Cortex of kidney (tissue), 1 donor: ENCODE results near the gene SAFB.
"Not testable (repeated sequence)": the region's sequence is repeated elsewhere in the genome, so short reads cannot be mapped to it uniquely, and the experiment has no call there.

Experiments
- DNase-seq: peaks from one replicate; lab custom pipeline; 2025; lab: John Stamatoyannopoulos, UW

The SAFB gene

DNA sequence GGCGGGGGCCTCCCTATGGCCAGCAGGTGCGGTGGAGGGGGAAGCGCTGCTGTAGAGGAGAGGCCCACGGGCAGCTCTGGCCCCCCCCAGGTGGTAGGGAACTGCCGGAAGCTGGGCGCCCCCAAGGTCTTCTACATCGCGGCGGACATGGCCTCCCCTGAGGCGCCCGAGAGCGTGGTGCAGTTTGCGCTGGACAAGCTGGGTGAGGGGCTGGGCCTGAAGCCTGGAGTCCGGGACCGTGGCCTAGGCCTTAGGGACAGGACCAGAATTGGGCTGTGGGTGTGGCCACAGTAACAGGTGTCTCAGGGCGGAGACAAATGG is 63.4 kb downstream of the SAFB start:
- no peak for DNase-seq

DNA sequence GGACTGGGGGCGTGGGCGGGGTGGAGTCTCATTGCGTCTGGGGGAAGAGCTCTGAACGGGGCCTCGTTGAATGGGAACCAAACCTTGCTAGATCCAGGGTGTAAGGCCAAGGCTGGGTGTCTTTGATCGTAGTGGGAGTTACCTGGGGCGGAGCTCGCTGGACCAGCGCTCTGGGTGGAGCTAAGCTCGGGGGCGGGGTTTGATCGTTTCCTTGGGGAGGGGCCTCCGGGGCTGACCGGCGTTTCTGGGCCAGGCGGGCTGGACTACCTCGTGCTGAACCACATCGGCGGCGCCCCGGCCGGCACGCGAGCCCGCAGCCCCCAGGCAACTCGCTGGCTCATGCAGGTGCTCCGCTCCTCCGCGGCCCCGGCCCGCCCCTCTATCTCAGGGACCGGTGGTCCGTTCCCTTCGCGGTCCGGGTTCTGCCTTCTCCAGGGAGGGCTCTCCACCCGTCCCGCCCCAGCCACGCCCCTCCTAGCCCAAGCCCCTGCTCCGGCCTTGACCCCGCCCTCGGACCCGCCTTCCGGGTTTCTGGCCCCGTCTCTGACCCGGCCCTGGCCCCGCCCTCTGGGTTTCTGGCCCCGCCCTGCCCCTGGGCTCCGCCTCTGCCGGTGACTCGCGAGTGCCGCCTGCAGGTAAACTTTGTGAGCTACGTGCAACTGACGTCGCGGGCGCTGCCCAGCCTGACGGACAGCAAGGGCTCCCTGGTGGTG is 63.9 kb downstream of the SAFB start:
- DNase-seq, result no peak

DNA sequence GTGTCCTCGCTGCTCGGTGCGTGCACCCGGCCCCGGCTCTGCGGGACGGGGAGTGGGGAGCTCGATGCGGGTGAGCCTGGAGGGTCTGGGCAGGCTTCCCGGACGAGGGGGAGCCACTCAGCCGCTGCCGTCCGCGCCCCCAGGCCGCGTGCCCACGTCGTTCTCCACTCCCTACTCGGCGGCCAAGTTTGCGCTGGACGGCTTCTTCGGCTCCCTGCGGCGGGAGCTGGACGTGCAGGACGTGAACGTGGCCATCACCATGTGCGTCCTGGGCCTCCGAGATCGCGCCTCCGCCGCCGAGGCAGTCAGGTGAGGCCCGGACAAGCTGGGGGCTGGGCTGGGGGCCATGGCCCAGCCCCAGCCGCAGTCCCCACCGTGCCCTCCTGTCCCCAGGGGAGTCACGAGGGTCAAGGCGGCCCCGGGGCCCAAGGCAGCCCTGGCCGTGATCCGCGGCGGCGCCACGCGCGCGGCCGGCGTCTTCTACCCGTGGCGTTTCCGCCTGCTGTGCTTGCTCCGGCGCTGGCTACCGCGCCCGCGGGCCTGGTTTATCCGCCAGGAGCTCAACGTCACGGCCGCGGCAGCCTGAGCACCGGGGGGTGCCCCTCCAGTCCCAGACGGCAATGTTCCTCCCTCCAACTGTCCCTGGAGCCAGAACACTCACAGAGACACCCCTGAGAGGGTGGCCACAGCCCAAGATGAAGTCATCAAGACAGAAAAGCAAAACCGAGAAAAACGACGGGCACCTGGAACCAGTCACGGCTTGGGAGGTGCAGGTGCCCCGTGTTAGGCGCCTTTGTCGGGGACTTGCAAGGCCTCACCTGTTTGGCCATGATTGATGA is 64.7 kb downstream of the SAFB start:
- no peak for DNase-seq

DNA sequence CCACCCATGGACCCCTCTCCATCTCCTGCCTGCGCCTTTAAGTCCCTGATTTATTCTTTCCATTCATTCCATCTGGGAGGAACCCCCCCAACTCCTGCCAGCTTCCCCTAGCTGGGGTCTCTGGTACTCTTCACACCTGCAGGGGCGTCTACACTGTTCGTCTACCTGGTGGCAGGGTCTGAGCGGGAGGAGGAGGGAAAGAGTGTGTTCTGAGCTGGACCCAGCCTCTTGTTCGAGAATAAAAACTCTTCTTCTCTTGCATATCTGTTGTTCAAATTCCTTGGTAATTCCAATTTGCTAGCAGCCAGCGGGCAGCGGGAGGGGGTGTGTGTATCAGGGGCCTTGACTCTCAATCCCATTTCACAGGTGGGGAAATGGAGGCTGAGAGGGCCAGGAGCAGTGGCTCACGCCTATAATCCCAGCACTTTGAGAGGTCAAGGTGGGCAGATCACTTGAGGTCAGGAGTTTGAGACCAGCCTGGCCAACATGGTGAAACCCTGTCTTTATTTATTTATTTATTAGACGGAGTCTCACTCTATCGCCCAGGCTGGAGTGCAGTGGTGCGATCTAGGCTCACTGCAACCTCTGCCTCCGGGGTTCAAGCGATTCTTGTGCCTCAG is 65.5 kb downstream of the SAFB start:
- DNase-seq, result not testable (repeated sequence)

DNA sequence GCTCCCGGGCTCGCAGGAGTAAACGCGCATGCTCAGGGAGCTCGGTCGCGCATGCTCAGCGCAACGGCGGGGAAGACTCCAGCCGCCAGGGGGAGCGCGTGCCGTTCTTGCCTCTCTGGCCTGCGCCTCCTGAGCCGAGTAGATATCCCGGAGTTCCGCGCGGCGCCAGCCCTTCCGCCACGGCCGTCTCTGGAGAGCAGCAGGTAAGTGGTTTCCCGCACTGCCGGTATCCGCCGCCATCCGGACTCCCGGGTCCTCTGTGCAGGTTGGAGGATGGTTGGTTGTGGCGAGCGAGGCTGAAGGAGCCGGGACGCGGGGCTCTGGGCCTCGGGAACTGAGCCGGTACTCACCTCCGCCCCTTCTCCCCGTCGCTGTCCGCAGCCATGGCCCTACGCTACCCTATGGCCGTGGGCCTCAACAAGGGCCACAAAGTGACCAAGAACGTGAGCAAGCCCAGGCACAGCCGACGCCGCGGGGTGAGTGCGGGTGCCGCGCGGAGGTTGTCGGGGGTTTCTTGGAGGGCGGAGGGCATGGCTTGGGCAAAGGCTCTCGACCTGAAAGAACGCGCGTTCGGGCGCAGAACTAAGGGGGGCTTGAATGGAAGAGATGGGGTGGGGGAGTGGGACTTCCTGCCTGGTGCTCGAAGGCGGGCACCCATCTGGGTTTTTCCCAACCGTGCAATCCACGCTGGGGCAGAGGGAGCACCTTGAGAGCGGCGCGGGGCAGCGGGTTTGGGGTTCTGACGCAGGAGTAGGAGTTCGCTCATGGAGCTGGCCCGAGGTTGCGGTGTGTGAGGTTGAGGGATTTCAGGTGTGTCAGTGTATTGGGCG is 67.5 kb downstream of the SAFB start, which contains the start of gene RPL36:
TSS of gene RPL36 (plus strand) at position 171 of the 830 bp plus-strand sequence. CDS start at position 384, 213 bp downstream.
- DNase-seq, result peak; percentile 83

DNA sequence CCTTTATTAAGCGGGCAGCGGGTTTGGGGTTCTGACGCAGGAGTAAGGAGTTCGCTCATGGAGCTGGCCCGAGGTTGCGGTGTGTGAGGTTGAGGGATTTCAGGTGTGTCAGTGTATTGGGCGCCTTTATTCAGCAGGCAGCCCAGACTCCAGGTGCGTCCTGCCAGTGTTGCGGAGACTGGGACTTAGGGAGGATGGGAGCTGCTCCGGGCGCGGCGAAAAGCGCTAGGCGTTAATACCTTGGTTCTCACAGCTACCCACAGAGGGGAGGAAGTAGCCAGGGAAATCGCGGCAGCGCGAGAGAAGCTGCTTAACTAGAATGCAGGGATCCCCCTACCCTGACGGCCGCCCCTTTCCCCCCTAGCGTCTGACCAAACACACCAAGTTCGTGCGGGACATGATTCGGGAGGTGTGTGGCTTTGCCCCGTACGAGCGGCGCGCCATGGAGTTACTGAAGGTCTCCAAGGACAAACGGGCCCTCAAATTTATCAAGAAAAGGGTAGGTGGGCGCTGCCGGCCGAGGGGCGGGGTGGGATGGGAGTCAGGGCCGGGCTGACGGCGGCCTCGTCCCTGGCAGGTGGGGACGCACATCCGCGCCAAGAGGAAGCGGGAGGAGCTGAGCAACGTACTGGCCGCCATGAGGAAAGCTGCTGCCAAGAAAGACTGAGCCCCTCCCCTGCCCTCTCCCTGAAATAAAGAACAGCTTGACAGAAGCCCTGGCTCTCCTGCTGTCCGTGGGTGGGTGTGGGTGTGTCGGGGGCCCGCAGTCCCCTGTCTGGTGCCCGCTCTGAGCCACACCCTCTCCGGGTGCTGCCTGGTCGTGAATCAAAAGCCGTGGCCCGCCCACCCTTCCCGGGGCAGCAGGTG is 68.3 kb downstream of the SAFB start:
- DNase-seq, result no peak

DNA sequence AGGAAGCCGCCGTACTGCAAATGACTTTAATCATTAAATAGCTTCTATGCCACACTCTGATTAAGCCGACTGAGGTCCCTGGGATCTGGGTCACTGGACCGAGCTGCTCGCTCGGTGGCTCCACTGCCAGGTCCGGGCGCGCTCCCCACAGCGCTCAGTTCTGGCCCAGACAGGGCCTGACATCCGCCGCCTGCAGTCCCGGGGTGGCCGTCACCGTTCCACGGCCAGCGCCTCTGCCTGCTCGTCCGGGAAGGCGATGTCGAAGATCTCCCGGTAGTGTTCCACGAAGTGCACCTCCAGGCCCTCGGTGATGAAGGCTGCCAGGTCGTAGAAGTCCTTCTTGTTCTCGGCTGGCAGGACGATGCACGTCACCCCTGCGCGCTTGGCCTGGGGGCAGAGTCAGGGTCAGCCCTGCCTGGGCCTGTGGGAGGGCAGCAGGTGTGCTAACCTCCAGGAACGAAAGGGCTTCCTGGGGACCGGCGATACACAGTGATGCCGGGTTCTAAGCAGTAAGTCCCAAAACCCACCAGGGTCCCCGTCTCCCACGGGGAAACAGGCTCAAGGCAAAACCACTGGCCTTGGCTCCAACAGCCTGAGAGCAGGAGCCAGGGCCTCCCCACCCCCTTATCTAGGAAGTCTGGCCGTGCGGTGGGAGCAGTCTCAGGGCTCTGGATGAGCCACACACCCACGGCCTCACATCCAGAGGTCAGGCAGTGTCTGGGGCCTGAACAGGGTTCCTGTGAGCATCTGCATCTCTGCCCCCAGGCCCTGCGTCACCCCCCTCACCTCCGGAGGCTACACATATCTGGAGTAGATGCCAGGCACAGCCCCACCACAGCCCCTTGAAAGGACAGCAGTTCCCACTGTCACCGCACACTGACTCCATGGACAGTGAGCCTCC is 69.2 kb downstream of the SAFB start:
- DNase-seq, result no peak

DNA sequence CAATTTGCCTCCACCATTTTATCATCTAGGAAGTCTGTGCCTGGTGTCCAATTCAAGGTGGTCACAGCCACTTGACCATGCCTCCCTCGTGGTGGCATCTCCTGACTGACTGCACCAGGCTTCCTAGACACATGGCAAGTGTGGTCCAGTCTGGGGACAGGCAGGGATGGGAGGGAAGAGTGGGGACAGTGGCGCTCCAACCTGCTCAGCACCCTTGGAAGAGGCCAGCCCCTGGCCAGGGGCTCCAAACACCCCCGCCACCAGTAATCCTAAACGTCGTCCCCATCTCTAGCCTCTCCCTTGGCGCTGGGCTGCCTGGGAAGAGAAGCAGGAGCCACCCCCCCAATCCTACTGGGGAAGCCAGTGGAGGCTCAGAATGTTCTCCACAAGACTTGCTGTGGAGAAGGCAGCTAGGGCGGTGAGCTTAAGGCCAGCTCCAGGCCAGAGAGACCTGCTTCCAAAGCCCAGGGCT is 69.9 kb downstream of the SAFB start:
- no peak for DNase-seq

DNA sequence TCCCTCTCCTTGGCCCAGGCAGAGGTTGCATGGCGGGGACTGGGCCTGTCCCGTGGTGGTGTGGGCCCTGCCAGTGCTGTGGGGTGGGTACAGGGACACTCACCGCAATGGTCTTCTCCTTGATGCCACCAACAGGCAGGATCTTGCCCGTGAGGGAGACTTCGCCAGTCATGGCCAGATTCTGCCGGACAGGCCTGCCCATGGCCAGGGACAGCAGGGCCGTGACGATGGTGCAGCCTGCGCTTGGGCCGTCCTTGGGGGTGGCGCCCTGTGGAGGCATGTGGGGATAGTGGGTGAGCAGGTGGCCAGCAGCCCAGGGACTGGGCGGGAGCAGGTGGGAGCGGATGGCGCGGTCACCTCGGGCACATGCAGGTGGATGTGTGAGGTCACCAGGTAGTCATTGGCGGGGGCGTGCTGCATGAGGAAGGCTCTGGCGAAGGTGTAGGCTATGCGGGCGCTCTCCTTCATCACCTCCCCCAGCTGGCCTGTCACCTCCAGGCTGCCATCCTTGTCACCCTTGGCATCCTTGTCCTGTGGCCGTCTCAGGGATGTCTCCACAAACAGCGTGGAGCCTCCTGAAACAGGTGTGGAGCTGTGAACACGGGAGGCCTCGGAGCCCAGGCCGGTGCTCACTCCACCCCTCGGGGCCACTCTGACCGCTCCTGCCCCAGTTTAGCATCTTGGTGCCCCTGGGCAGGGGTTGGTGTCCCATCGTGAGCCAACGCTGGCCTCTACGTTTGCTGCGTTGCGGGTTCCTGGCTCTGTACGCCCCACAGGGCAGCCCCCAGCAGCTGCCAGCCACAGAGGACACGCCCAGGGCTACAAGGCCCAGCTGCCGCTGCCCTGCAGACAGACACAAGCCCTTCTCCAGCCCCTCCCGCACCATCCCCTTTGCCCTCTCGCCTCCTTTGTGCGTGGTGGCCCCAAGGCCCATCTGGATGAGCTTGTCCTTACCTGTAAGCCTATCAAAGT is 70.6 kb downstream of the SAFB start:
- no peak for DNase-seq

DNA sequence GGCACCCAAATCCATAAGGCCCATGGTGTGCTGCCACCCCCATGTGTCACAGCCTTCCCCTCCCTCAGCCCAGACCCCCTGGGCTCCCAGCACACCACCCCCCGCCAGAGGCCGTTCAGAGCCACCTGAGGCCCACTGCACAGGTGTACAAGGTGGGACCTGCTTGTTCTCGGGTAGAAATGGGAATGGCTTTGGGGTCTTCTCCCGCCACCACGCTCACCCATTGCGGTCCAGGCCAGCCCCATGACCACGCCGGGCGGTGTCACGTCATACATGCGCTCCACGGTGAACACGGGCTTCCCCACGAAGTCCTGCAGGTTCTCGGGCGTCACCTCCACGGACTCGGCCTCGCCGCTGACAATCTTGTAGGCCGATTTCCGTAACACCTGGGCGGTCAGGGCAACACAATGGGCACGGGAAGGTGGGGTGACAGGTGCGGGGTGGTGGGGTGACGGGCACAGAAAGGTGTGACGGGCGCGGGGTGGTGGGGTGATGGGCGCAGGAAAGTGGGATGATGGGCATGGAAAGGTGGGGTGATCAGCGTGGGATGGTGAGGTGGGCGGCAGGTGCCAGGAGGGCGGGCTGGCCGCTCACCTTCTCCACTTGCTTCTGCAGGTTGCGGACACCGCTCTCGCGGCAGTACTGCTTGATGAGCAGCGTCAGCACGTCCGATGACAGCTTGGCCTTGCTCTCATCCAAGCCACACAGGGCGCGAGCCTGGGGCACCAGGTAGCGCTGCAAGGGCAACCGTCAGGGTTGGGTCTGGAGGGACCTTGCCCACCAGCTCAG is 71.5 kb downstream of the SAFB start:
- DNase-seq, result no peak

DNA sequence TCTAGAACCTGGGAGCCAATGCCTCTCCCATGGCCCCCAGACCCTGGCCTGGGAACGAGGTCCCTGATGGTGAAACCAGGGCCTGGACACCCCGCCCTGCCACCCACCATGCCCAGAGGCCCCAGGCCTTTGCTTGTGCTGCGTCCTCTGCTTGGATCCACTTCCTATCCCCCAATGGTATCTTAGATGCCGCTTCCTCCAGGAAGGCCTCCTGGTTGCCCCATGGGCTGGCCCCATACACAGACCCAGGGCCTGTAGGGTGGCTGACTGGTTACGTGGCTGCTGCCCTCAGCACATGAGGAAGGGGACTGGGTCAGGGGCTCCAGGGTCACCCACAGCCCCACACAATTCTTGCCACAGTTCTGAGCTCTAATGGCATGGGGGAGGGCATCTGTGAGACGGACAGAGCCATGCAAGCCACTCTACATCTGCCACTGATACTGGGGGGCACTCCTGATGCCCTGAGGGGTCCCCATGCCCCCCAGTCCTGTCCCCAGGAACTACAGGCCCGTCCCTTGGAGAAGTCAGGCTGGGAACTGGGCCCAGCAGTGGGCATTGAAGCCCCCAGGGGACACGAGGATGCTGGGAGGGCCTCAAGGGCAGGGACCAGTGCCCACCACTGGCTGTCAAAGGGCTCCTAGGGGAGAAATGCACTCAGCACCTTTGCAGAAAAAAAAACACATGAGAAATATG is 72.2 kb downstream of the SAFB start:
- no peak for DNase-seq

DNA sequence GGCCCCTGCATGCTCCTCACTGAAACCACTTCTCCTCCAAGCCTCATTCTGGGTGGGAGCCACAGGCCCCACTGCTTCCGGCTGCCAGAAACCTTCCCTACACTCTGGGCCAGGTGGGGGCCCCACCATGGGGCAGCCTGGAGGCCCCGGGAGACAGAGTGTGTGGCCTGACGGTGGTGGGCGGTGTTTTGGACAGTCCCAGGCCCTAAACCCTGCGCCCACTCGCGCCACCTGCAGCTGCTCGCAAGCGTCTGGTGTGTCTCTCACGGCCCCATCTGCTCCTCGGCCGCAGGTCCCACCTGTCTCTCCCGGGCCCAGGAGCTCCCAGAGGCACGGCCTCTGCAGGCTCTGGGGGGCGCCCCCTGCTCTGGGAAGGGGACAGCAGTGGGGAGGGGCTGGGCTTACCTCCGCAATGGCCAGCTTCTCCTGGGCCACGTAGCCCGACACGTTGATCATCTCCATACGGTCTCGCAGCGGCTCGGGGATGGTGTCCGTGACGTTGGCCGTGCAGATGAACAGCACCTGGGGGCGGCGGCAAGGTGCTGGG is 72.8 kb downstream of the SAFB start:
- DNase-seq, result no peak

DNA sequence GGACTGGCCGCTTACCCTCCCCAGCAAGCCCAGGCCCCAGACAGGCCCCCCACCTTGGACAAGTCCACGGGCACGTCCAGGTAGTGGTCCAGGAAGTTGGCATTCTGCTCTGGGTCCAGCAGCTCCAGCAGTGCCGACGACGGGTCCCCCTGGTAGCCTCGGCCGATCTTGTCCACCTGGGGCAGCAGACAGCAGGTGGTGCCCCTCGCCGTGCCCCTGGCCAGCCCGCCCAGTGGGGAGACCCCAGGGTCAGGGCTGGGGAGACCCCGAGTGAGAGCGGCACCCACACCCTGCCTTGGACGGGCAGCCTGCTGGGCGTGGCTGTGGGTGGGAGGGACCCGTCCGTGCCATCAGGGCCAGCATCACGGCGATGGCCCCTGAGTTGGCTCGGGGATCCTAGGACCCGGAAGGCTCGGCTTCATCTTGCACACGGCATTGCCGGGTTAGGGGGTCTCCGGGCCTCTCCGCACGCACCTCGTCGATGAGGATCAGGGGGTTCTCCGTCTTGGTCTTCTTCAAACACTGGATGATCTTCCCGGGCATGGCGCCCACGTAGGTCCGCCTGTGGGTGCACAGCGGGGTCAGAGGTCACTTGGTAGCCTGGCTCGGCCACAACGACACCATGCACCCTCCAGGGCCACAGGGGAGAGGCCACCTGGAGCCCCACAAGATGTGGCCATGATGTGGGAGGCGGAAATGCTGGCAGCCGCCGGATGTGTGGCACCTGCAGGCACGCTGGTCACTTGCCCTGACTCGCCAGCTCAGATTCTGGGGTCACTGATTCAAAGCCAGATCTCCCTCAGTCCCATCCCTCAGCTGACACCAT is 73.5 kb downstream of the SAFB start:
- DNase-seq, result no peak

DNA sequence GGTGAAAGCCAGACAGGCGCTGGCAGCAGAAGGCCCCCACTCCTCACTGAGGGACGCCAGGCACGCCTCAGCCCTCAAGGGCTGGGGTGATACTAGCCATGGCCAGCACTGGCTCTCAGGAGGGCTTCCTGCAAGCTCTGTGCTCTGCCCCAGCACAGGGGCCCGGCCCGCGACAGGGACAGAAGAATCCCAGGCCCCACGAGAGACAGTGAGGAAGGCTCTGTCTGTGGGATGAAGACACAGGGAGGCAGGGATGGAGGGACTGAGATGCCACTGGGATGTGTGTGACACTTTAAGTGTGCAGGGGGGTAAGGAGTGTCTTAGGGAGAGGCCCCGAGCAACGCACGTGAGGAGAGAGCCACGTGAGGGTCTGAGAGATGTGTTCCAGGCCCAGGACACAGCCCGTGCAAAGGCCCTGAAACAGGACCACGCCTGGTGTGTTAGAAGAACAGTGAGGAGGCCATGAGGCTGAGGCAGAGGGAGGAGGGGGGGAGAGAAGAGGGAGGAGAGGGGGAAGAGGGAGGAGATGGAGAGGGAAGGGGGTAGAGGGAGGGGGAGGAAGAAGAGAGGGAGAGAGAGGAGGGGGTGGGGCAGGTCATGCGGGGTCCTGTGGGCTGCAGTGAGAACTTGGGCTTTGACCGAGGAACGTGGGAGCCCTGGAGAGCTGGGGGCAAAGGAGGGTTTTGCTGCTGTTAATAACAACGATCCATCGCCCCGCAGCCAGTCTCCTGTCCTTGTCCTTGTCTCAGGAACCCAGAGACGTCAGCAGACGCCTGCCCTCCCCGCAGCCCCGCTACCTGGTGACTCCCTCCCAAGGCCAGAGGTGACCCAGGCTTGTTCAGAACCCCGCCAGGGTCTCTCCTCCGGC is 74.4 kb downstream of the SAFB start:
- no peak for DNase-seq
